ENCODE measurements around the gene MUC6. TPM values are rescaled to one million over a fixed set of nuclear protein-coding genes. Genes with fewer than 3 reads are reported as not detected.

MUC6 gene
- total RNA-seq, 2 experiments from 2014 or later, result not detected

DNA sequence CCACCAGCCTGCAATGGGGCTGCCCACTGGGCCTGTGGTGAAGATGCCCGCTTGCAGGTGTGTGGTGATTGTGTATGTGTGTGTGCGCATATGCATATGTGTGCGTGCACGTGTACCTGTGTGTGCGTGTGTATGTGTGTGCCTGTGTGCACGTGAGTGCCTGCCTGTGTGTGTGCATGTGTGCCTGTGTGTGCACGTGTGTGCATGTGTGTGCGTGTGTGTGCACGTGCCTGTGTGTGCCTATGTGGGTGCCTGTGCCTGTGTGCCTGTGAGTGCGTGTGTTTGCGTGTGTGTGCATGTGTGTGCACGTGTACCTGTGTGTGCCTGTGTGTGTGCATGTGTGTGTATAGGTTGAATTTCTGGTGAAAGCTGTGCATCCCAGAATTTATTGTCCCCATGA lies 2.4 kb upstream of the MUC6 start:
- no peak for ATAC-seq
- no peak overlapping the region for H3K4me3 Mint-ChIP-seq
- no peaks in the 10 kb centered on the region for H3K4me1 Mint-ChIP-seq
- DNase-seq, result no peak
- ChIA-PET POLR2A (no interaction called here), CTCF (no interaction called here)
- H3K36me3 Mint-ChIP-seq (ENCODE audit: low read depth), result no peaks in the 10 kb centered on the region
- intact Hi-C loops (cut with DNase I, micrococcal nuclease), result no loop called here
- no peak overlapping the region for H3K27ac Mint-ChIP-seq
- no peaks in the 10 kb centered on the region for H3K27me3 Mint-ChIP-seq
- no peaks in the 10 kb centered on the region for H3K9me3 Mint-ChIP-seq (ENCODE audit: low read depth)

DNA sequence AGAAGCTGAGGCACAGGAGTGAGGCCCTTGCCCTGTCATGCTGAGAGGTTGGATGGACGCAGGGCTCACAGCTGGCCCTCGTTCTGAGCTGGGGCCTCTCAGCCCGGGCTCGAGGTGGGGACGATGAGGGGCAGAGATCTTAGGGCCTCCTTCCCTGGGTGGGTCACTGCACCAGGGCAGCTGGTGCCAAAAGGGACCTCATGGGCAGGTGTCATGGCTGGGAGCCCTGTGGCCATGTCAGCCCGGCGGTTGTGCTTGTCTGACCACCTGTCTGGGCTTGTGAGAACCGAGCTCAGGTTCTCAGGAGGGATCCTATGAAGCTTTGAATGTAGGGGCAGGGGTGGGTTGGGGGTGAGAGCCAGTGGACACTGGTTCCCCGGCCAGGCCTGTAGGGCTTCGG lies 1.8 kb upstream of the MUC6 start:
- no peak for DNase-seq
- Mint-ChIP-seq H3K36me3 (ENCODE audit: low read depth) (no peaks in the 10 kb centered on the region), H3K27me3 (no peaks in the 10 kb centered on the region), H3K9me3 (ENCODE audit: low read depth) (no peaks in the 10 kb centered on the region), H3K4me3 (no peak overlapping the region), H3K27ac (no peak overlapping the region), H3K4me1 (no peaks in the 10 kb centered on the region)
- CTCF ChIA-PET, result no interaction called here
- no peak for ATAC-seq
- intact Hi-C loops (cut with DNase I, micrococcal nuclease), result no loop called here
- POLR2A ChIA-PET, result no interaction called here

DNA sequence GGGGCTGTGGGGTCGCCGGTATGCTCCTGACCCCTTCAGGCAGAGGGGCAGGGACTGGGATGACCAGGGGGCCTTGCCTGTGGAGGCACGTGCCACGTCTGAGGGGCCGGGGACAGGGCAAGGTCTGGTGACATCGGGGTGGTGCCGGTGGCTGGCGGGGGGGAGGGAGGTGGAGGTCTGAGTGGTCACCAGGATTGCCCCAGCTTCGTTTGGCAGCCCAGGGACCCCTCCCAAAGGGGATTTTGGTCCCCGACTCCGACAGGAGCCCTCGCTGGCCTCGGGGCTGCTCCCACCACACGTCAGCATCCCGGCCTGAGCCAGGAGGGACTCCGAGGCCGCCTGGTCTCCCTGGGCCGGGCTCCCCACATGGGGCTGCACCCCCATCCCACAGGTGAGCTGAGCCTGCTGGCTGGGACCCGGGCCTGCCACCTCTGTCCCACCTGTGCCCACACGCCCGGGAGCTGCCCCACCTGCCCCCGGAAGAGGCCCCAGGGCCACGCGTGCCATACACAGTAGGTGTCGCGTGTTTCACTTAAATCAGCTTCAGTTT lies 1.1 kb upstream of the MUC6 start:
- intact Hi-C loops (cut with DNase I, micrococcal nuclease), result no loop called here
- no peak overlapping the region for H3K27ac Mint-ChIP-seq
- ChIA-PET CTCF (no interaction called here), POLR2A (no interaction called here)
- no peaks in the 10 kb centered on the region for H3K27me3 Mint-ChIP-seq
- H3K4me3 Mint-ChIP-seq, result no peak overlapping the region
- no peaks in the 10 kb centered on the region for H3K4me1 Mint-ChIP-seq
- H3K9me3 Mint-ChIP-seq (ENCODE audit: low read depth), result peaks cover under 1% of the 10 kb centered on the region
- no peaks in the 10 kb centered on the region for H3K36me3 Mint-ChIP-seq (ENCODE audit: low read depth)
- ATAC-seq (no peak), DNase-seq (no peak)

DNA sequence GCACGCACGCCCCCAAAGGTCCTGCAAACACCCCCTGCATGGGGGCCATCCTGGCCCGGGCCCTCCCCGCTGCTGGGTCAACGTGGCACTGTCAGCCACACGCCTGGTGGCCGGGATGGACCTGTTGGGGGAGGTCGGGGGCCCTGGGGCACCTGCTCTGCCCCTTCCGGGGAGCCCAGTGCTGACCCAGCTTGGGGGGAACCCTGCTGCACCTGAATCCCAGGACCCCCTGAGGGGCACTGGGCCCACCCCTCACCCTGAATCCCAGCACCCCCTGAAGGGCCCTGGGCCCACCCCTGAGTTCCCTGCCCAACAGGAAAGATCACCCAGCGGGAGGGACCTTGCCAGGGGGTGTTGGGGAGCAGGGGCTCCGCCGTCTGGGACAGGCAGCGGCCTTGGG lies 413 bp upstream of the MUC6 start:
- CTCF ChIA-PET, result no interaction called here
- no peak overlapping the region for H3K4me3 Mint-ChIP-seq
- H3K27ac Mint-ChIP-seq, result no peak overlapping the region
- POLR2A ChIA-PET, result no interaction called here
- no peak for DNase-seq
- intact Hi-C loops (cut with DNase I, micrococcal nuclease), result no loop called here
- H3K36me3 Mint-ChIP-seq (ENCODE audit: low read depth), result no peaks in the 10 kb centered on the region
- H3K27me3 Mint-ChIP-seq, result no peaks in the 10 kb centered on the region
- H3K9me3 Mint-ChIP-seq (ENCODE audit: low read depth), result peaks cover 5% of the 10 kb centered on the region
- H3K4me1 Mint-ChIP-seq, result no peaks in the 10 kb centered on the region
- ATAC-seq, result no peak

DNA sequence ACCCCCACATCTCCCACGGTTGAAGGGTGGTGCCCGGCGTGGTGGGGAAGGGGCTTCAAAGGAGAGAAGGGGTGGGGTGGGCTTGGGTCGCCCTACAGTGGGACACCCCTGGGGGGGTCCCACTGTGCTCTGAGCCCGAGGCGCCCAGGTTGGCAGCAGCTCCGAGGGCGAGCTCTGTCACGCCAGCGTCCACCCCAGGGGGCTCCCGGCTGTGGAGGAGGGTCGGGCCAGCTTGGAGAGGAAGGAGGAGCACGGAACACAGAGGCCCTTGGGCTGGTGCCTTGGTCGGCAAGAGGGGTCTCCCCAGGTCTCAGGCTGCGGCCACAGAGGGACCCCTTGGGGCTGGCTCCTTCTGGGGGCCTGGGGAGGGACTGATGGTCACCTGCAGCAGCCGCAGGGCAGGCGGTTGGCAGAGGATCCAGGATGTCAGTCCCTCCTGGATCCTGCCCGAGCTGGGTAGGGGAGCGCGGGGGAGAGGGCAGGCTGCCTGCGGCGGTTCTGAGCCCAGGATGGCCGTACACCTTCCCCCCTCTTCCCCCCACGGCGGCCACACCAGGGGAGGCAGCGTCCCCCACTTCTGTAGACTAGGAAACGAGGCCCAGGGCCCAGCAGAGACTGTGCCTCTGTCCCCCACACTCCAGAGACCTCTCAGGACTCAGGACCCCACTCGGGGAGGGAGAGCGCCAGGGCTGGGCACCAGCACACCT lies 788 bp downstream of the MUC6 start:
- H3K27ac Mint-ChIP-seq, result no peak overlapping the region
- ChIA-PET CTCF (interaction anchor here (0.7 kb wide), 1 partner anchor 68 kb away, joined by 3 read pairs; no protein-coding TSS in a partner anchor), POLR2A (no interaction called here)
- no peaks in the 10 kb centered on the region for H3K4me1 Mint-ChIP-seq
- DNase-seq (no peak), ATAC-seq (no peak)
- no peak overlapping the region for H3K4me3 Mint-ChIP-seq
- intact Hi-C loops (cut with DNase I, micrococcal nuclease), result no loop called here
- H3K27me3 Mint-ChIP-seq, result no peaks in the 10 kb centered on the region
- no peaks in the 10 kb centered on the region for H3K36me3 Mint-ChIP-seq (ENCODE audit: low read depth)
- H3K9me3 Mint-ChIP-seq (ENCODE audit: low read depth), result peaks cover 5% of the 10 kb centered on the region

DNA sequence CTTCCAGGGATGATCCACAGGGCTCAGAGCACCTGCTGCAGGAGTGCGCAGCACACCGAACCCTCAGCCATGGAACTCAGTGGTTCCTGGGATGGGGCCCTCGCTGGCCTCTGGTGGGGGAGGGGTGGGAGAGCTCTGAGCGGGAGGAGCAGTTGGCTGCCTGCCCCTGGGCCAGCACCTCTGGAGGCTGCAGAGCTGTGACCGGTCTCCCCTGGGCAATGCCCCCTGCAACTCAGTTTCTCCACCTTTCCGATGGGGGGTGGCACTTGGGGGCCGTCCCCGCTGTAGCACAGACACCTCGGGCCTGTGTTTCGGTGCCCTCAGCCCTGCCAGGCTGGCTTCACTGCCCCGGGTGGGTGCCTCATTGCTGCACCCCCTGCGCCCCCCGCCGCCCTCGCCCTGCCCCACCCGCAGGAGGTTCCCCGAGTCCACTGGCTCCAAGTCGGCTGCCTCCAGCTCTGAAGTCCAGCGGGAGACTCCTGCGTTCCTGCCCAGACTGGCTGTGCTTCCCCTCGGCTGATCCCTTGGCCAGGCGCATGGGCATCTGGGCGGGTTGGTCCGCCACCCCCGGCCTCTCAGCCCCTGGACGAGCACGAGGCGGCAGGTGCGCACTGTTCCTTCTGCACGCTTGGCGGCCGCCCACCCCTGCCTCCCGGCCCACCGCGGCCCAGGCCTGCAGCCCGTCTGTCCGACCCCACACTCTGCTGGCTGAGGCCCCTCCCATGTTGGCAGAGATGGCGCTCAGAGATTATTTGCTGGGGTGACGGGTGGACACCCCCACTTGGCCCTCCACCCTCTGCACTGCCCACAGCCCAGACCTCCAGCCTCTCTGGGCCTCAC lies 1.8 kb downstream of the MUC6 start:
- intact Hi-C loops (cut with DNase I, micrococcal nuclease), result no loop called here
- Mint-ChIP-seq H3K27ac (no peak overlapping the region), H3K4me3 (no peak overlapping the region), H3K9me3 (ENCODE audit: low read depth) (peaks cover 5% of the 10 kb centered on the region), H3K27me3 (no peaks in the 10 kb centered on the region), H3K4me1 (no peaks in the 10 kb centered on the region), H3K36me3 (ENCODE audit: low read depth) (no peaks in the 10 kb centered on the region)
- ATAC-seq (no peak), DNase-seq (no peak)
- POLR2A ChIA-PET, result no interaction called here
- CTCF ChIA-PET, result interaction anchor here (0.7 kb wide), 1 partner anchor 67 kb away, joined by 3 read pairs; no protein-coding TSS in a partner anchor

DNA sequence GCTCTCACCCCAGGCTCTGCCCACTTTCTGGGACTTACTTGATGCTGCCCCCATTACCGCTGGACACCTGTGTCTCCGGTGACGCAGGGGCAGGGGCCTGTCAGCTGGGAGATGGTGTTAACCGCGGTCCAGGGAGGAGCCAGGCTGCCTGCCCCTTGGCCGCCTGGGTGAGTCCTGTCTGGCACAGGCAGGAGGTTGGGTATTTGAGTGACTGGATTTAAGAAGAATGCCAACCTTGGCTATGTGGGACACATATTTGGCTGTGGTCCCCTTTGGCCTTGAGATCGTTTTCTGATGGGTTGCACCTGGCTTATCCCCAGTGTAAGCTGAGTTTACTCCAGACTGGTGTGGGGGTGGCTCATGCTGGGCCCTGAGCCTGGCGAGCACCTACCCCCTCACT lies 2.5 kb downstream of the MUC6 start:
- POLR2A ChIA-PET, result no interaction called here
- ATAC-seq (no peak), DNase-seq (no peak)
- Mint-ChIP-seq H3K36me3 (ENCODE audit: low read depth) (no peaks in the 10 kb centered on the region), H3K27me3 (no peaks in the 10 kb centered on the region), H3K27ac (no peak overlapping the region), H3K4me1 (no peaks in the 10 kb centered on the region), H3K9me3 (ENCODE audit: low read depth) (peaks cover 5% of the 10 kb centered on the region), H3K4me3 (no peak overlapping the region)
- intact Hi-C loops (cut with DNase I, micrococcal nuclease), result no loop called here
- CTCF ChIA-PET, result no interaction called here

DNA sequence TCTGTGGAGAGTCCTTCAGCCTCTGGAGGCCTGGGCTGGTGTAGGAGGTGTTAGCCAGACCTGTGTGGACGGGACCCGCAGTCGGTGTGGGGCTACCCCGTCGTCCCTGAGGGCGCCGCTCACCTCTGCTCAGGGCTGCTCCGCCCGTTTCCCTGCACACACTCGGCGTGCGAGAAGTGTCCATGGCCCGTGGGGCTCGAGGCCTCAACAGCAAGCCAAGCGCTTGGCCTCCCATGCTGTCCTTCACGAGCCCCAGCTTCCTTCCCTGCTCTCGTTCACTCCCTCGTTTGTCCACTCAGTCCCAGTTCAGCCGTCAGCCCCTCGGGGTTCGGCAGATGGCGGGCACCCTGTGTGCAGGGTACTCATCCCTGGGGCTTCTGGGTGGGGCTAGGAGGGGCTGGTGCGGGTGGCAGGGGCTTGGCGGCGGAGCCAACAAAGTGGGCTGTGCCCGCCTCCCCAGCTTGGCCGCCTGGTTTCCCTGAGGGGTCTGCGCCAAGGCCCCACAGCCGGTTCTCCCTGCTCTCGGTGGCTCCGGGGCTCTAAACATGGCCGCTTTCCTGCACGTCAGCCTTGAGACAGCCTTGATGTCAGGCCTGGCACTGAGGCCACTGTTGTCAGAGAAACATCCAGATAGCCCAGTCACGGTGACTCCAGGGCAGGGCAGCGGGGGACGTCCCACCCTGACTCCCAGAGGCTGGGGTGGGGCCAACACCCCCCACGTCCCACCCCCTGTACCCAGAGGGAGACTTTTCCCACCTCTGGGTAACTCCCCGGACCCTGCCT lies 3.3 kb downstream of the MUC6 start:
- Mint-ChIP-seq H3K4me3 (no peak overlapping the region), H3K9me3 (ENCODE audit: low read depth) (peaks cover 5% of the 10 kb centered on the region), H3K36me3 (ENCODE audit: low read depth) (no peaks in the 10 kb centered on the region), H3K27ac (no peak overlapping the region), H3K27me3 (no peaks in the 10 kb centered on the region), H3K4me1 (no peaks in the 10 kb centered on the region)
- ATAC-seq, result no peak
- ChIA-PET POLR2A (no interaction called here), CTCF (no interaction called here)
- intact Hi-C loops (cut with DNase I, micrococcal nuclease), result no loop called here
- no peak for DNase-seq

DNA sequence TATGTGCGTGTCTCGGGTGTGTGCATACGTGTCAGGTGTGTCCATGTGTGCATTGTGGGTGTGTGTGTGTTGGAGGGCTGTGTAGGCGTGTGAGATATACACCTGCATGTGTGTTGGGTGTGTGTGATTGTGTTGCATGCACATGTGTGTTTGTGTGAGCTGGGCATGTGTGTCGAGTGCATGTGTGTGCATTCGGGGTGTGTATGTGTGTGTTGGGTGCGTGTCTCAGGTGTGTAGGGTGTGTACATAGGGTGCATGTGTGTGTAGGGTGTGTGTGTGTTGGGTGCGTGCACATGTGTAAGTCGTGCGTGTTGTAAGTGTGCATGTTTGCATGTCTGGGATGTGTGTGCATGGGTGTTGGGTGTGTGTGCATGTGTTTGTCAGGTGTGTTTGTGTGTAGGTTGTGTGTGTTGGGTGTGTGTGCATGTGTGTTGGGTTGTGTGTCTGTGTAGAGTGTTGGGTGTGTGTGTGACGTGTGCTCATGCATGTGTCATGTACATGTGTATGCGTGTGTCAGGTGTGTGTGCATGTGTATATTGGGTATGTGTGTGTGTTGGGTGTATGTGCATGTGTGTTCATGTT lies 4.1 kb downstream of the MUC6 start:
- DNase-seq (no peak), ATAC-seq (no peak)
- Mint-ChIP-seq H3K9me3 (ENCODE audit: low read depth) (peaks cover 5% of the 10 kb centered on the region), H3K4me3 (no peak overlapping the region), H3K27me3 (no peaks in the 10 kb centered on the region), H3K27ac (no peak overlapping the region), H3K36me3 (ENCODE audit: low read depth) (no peaks in the 10 kb centered on the region), H3K4me1 (no peaks in the 10 kb centered on the region)
- ChIA-PET CTCF (no interaction called here), POLR2A (no interaction called here)
- intact Hi-C loops (cut with DNase I, micrococcal nuclease), result no loop called here

DNA sequence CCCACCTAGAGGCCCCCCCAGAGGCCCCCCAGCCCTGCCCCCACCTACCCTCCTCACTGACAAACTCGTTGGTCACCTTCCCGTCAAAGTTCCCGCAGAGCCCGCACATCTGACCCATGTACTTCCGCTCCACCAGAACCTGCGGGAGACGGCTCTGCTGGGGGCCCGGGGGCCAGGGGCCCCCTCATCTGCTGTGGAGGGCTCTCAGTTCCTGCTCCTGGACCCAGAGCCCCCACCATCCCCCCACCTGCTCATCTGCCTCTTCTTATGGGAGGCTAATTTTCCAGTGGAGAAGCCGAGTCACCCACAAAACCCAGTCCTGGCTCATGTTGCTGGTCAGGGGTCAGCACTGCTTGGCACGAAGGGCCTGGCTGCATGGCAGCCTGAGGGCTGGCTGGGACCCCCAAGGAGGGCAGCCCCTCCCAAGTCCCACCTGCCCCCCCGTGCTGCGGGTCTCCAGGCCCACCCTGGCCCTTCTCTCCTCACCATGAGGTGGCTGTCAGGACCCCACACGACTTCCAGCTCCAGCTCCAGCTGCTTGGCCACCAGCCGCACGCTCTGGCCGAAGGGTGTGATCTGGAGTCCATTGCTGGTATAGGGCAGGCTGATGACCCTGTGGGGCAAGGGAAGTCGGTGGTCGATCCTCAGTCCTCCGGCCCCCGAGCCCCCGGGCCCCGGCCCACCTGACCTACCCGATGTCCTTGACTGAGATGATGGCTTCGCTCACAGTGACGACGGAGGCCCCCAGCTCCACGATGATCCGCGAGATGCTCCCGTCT lies 5.2 kb downstream of the MUC6 start:
- Mint-ChIP-seq H3K27me3 (no peaks in the 10 kb centered on the region), H3K36me3 (ENCODE audit: low read depth) (no peaks in the 10 kb centered on the region), H3K9me3 (ENCODE audit: low read depth) (peaks cover 5% of the 10 kb centered on the region), H3K27ac (no peak overlapping the region), H3K4me1 (no peaks in the 10 kb centered on the region), H3K4me3 (no peak overlapping the region)
- DNase-seq (no peak), ATAC-seq (no peak)
- ChIA-PET POLR2A (no interaction called here), CTCF (no interaction called here)
- intact Hi-C loops (cut with DNase I, micrococcal nuclease), result no loop called here

DNA sequence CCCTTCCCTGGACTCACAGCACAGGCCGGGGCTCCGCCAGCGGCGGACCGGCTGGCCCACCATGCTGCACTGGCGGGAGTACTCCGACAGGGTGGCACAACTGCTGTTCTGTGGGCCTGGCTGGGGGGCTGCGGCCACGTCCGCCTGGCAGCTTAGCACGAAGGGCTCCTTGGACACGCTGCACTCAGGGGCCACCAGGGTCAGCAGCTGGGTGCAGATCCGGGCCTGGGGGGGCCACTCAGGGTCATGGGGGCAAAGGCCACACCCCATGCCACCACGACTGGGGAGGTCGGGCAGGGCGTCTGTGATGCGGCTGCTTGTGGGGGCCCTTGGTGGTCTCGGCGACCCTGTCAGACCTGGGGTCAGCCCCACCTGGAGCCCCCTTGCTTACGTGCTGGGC lies 6.0 kb downstream of the MUC6 start:
- H3K27me3 Mint-ChIP-seq, result no peaks in the 10 kb centered on the region
- DNase-seq (no peak), ATAC-seq (no peak)
- intact Hi-C loops (cut with DNase I, micrococcal nuclease), result no loop called here
- no peak overlapping the region for H3K27ac Mint-ChIP-seq
- ChIA-PET POLR2A (no interaction called here), CTCF (no interaction called here)
- no peaks in the 10 kb centered on the region for H3K36me3 Mint-ChIP-seq (ENCODE audit: low read depth)
- H3K4me3 Mint-ChIP-seq, result no peak overlapping the region
- peaks cover 5% of the 10 kb centered on the region for H3K9me3 Mint-ChIP-seq (ENCODE audit: low read depth)
- no peaks in the 10 kb centered on the region for H3K4me1 Mint-ChIP-seq
